Stimulated activated CD4-positive, alpha-beta T cell treated with anti-CD3 and anti-CD28 coated beads, Interleukin-1b, Interleukin-23, amount 100 ng/mL, for 24 hours (primary cell): ENCODE measurements around the gene SPRR4.
"Not testable (repeated sequence)": the region's sequence is repeated elsewhere in the genome, so short reads cannot be mapped to it uniquely, and the experiment has no call there.

ENCODE experiments used
- DNase-seq, 4 experiments: peaks; one replicate each; pipeline ENCODE4 v3.0.0-alpha.2; 2020; ENCODE audit warnings: low read depth in 4 of 4, low spot score in 1 of 4

SPRR4 gene

GRCh38 chr1:153021829-153022228 is 51.4 kb downstream of the SPRR4 start:
- DNase-seq = not testable (repeated sequence)
